Transverse colon (tissue), 4 donors: Measurements from ENCODE around the gene PTPRO. TPM values are rescaled to one million over a fixed set of nuclear protein-coding genes. Genes with fewer than 3 reads are reported as not detected.

Source experiments
- DNase-seq: peaks from one replicate; pipeline ENCODE4 v3.0.0-alpha.2; 2019
- H3K27ac ChIP-seq, 4 donors: fragments of 200-600 bp; sonication (generic); 2 replicates each; pipeline ENCODE4 v1.5.1; 2016 to 2018; ENCODE audit warnings: inconsistent platforms in 4 of 4
- H3K27me3 ChIP-seq: fragments of 200-600 bp; sonication (generic); 2 replicates; pipeline ENCODE4 v1.5.1; 2017; ENCODE audit warnings: inconsistent platforms
- H3K36me3 ChIP-seq, 4 donors: fragments of 200-600 bp; sonication (generic); 2 replicates each; pipeline ENCODE4 v1.5.1; 2017 to 2019; ENCODE audit warnings: inconsistent platforms in 4 of 4
- H3K4me1 ChIP-seq, 4 donors: fragments of 200-600 bp; sonication (generic); 2 replicates each; pipeline ENCODE4 v1.5.1; 2017 to 2020; ENCODE audit warnings: inconsistent platforms in 4 of 4
- H3K4me3 ChIP-seq, 4 donors: fragments of 200-600 bp; sonication (generic); 1 replicate in 1 of 4; 2 replicates in 3 of 4; pipeline versions ENCODE4 v1.5.1 to v1.6.1; 2017 to 2019; ENCODE audit warnings: inconsistent platforms in 4 of 4
- H3K9me3 ChIP-seq, 2 donors: fragments of 200-600 bp; sonication (generic); 2 replicates each; pipeline ENCODE4 v1.5.1; 2017 to 2019; ENCODE audit warnings: inconsistent platforms in 2 of 2
- EP300 ChIP-seq: sonication (generic); formaldehyde crosslinking; IDR thresholded peaks from one replicate; pipeline ENCODE4 v1.6.1; 2017; ENCODE audit warnings: antibody characterized with exemption, low read depth
- POLR2A ChIP-seq: fragments of 450-650 bp; IDR thresholded peaks from one replicate; pipeline ENCODE4 v1.6.1; 2016; ENCODE audit warnings: antibody characterized with exemption, mild to moderate bottlenecking, moderate library complexity
- POLR2AphosphoS5 ChIP-seq, 3 donors: sonication (generic); formaldehyde crosslinking; IDR thresholded peaks; one replicate each; pipeline ENCODE4 v1.6.1; 2016; ENCODE audit warnings: antibody characterized with exemption in 3 of 3
- WGBS, 2 donors: methylation state at CpG; one replicate each; pipeline ENCODE4 v1.1.5; 2018; ENCODE audit warnings: low coverage in 1 of 2; 5-methylcytosine and 5-hydroxymethylcytosine counted together
- in situ Hi-C, 4 donors: fragments of 200-750 bp; cut with MboI; loops; one replicate each; pipeline versions ENCODE4 v1.15.0 to v1.15.1; 2017; ENCODE audit warnings: low sequenced_read_pairs in 3 of 4, low pct_ligation_motif_present in 1 of 4, low pct_unique_long_range_greater_than_20kb in 1 of 4
- intact Hi-C: fragments of 100-400 bp; cut with DNase I; formaldehyde crosslinking; loops from one replicate; pipeline ENCODE4 v1.15.1; 2023; ENCODE audit warnings: low total_unique reads
- total RNA-seq, 4 donors: library from RNA; depleted of rRNA; stranded (reverse); fragments of >200 nt; gene quantifications; one replicate each; pipeline ENCODE4 v1.1.0, GENCODE V29; 2016
- TF ChIP-seq, protein P1 (sequence below), 5 experiments: fragments of 200-600 bp in 3 of 5; fragments of 450-650 bp in 2 of 5; sonication (generic) in 3 of 5; IDR thresholded peaks; 1 replicate in 2 of 5; 2 replicates in 3 of 5; pipeline ENCODE4 v1.5.1; 2016 to 2017; ENCODE audit warnings: antibody characterized with exemption in 5 of 5, inconsistent platforms in 3 of 5, mild to moderate bottlenecking in 2 of 5, moderate library complexity in 1 of 5

Gene PTPRO
- total RNA-seq, 4 donors from 2014 or later, result 0.75 to 7.9 (median 5.5) TPM

DNA sequence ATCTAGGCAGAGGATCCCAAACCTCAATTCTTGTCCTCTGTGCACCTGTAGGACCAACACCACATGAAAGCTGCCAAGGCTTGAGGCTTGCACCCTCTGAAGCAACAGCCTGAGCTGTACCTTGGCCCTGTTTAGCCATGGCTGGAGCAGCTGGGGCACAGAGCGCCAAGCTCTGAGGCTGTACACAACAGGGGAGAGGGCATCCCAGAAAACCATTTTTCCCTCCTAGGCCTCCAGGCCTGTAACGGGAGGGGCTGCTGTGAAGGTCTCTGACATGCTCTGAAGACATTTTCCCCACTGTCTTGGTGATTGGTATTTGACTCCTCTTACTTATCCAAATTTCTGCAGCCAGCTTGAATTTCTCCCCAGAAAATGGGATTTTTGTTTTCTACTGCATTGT is 22.4 kb upstream of the PTPRO start:
- in situ Hi-C loops (loop anchor here in 1 of 4 donors (25.0 kb wide), 1 partner anchor 537 kb away; no protein-coding TSS in a partner anchor), intact Hi-C loops (no loop called here)
- H3K9me3 ChIP-seq, result peaks cover 0 to 2% of the 10 kb centered on the region in 2 donors
- WGBS, 2 donors, result 80 to 92% methylated on average over 1 of the region's 2 CpGs
- no peak overlapping the region for H3K27ac ChIP-seq
- H3K4me1 ChIP-seq, result no peaks in the 10 kb centered on the region
- no peaks in the 10 kb centered on the region for H3K36me3 ChIP-seq
- TF ChIP-seq POLR2AphosphoS5 (IDR thresholded peaks at IDR 0.05) (no peak), POLR2A (no peak), EP300 (no peak)
- TF ChIP-seq, protein P1, sequence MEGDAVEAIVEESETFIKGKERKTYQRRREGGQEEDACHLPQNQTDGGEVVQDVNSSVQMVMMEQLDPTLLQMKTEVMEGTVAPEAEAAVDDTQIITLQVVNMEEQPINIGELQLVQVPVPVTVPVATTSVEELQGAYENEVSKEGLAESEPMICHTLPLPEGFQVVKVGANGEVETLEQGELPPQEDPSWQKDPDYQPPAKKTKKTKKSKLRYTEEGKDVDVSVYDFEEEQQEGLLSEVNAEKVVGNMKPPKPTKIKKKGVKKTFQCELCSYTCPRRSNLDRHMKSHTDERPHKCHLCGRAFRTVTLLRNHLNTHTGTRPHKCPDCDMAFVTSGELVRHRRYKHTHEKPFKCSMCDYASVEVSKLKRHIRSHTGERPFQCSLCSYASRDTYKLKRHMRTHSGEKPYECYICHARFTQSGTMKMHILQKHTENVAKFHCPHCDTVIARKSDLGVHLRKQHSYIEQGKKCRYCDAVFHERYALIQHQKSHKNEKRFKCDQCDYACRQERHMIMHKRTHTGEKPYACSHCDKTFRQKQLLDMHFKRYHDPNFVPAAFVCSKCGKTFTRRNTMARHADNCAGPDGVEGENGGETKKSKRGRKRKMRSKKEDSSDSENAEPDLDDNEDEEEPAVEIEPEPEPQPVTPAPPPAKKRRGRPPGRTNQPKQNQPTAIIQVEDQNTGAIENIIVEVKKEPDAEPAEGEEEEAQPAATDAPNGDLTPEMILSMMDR (IDR thresholded peaks at IDR 0.05), result no peak
- no peak overlapping the region for H3K4me3 ChIP-seq
- no peaks in the 10 kb centered on the region for H3K27me3 ChIP-seq
- DNase-seq, result no peak

DNA sequence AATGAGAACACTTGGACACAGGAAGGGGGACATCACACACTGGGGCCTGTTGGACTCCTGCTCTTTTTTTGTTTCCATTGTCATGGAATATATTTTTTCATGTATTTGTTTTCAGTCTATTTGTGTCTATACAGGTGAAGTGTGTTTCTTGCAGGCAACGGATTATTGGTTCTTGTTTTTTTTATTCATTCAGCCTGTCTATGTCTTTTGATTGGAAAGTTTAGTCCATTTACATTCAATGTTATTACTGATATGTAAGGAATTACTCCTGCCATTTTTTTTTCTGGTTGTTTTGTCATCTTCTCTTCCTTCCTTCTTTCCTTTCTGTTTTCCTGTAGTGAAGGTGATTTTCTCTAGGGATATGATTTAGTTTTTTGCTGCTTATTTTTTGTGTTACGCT is 18.0 kb upstream of the PTPRO start:
- DNase-seq, result no peak
- Histone ChIP-seq H3K9me3 (peaks cover 0 to 2% of the 10 kb centered on the region in 2 donors), H3K27ac (no peak overlapping the region), H3K4me3 (no peak overlapping the region), H3K27me3 (no peaks in the 10 kb centered on the region), H3K4me1 (no peaks in the 10 kb centered on the region), H3K36me3 (no peaks in the 10 kb centered on the region)
- in situ Hi-C loops (no loop called here), intact Hi-C loops (no loop called here)
- 91 to 100% methylated on average over 2 of the region's 2 CpGs for WGBS, 2 donors
- TF ChIP-seq EP300, result no peak

DNA sequence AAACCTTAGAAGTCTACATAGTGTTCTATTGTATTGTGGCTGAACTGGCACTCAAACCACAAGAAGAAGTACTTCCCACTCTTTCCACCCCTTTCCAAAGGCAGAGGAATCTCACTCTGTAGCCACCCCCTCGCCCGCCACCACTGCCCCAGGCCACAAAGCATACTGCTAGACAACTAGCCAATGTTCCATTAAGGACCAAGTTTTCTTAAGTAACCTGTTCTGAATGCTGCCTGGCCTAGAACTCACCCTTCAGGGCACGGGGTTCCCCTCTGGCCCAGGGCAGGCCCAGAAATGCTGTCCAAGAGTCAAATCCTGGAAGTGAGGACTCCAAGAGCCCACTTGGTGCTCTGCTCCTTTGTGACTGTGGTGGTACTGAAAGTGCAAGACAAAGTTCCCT is 15.7 kb upstream of the PTPRO start:
- in situ Hi-C loops, result no loop called here
- no peak overlapping the region for H3K27ac ChIP-seq
- H3K4me3 ChIP-seq, result no peak overlapping the region
- 81% methylated on average over 3 of the region's 3 CpGs; no CpG with 5 or more reads in 1 of the 2 donors for WGBS, 2 donors
- no peak for DNase-seq
- no peaks in the 10 kb centered on the region for H3K4me1 ChIP-seq
- H3K36me3 ChIP-seq, result no peaks in the 10 kb centered on the region
- H3K9me3 ChIP-seq, result peaks cover 0 to 2% of the 10 kb centered on the region in 2 donors
- intact Hi-C loops, result no loop called here
- no peak for TF ChIP-seq POLR2A
- TF ChIP-seq EP300, result no peak
- TF ChIP-seq POLR2AphosphoS5 (IDR thresholded peaks at IDR 0.05), result no peak
- TF ChIP-seq, protein P1 (IDR thresholded peaks at IDR 0.05), result no peak
- no peaks in the 10 kb centered on the region for H3K27me3 ChIP-seq

DNA sequence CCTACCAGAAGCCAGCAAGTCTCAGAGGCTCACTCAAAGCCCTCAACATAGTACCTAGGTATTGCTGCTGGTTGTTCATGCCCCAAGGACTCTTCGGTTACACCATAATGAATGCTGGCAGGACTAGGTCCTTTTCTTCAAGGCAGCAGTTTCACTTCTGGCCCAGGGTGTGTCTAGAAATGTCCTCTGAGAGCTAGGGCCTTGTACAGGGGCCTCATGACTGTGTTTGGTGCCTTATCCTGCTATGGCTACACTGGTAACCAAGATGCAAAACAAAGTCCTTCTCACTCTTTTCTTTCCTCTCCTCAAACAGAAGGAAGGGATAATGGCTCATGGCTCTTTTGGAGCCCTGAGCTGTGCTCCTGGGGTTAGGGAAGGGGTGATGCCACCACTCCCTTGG is 15.2 kb upstream of the PTPRO start:
- TF ChIP-seq POLR2AphosphoS5 (IDR thresholded peaks at IDR 0.05) (no peak), POLR2A (no peak), EP300 (no peak)
- TF ChIP-seq, protein P1 (IDR thresholded peaks at IDR 0.05), result no peak
- H3K4me1 ChIP-seq, result no peaks in the 10 kb centered on the region
- no peaks in the 10 kb centered on the region for H3K27me3 ChIP-seq
- in situ Hi-C loops, result no loop called here
- no peak overlapping the region for H3K4me3 ChIP-seq
- H3K9me3 ChIP-seq, result peaks cover 0 to 2% of the 10 kb centered on the region in 2 donors
- no peaks in the 10 kb centered on the region for H3K36me3 ChIP-seq
- intact Hi-C loops, result no loop called here
- H3K27ac ChIP-seq, result no peak overlapping the region
- DNase-seq, result no peak
- 95 to 100% methylated on average over 1 of the region's 1 CpG for WGBS, 2 donors

DNA sequence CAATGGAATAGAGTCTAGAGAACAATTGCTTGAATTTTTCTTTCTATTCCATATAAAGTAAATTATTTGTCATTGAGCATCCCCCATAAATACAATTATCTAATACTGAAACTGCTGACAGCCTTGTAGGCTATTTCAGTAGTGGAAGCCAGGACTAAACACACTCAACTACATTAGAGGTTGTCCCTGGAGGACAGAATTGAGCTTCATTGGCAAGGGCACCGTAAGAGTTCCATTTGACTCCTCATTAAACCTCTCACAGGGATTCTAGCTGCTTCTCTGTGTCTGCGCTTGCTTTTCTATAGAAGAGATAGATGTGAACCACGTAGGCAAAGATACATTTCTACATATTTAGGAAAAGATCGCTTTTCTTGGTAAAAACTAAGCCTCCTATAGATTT is 3.5 kb upstream of the PTPRO start:
- Histone ChIP-seq H3K9me3 (no peaks in the 10 kb centered on the region), H3K27ac (no peak overlapping the region), H3K4me3 (no peak overlapping the region), H3K27me3 (peaks cover 42% of the 10 kb centered on the region), H3K36me3 (no peaks in the 10 kb centered on the region), H3K4me1 (peaks cover 0 to 12% (median 7%) of the 10 kb centered on the region in 4 donors)
- intact Hi-C loops, result no loop called here
- WGBS, 2 donors, result 76 to 83% methylated on average over 4 of the region's 4 CpGs
- DNase-seq, result no peak
- TF ChIP-seq POLR2A (no peak), EP300 (no peak), POLR2AphosphoS5 (IDR thresholded peaks at IDR 0.05) (no peak)
- TF ChIP-seq, protein P1 (IDR thresholded peaks at IDR 0.05), result no peak
- in situ Hi-C loops, result no loop called here
